K562 (cell line): ENCODE results near the gene TERB2. TPM values are rescaled to one million over a fixed set of nuclear protein-coding genes. Genes with fewer than 3 reads are reported as not detected.

Source experiments
- CAMTA2 ChIP-seq: fragments of 250-450 bp; sonication (Bioruptor Pico); conservative IDR thresholded peaks from 2 replicates; pipeline ENCODE4 v1.5.1; 2022
- CBFA2T2 ChIP-seq: fragments of 450-650 bp; conservative IDR thresholded peaks from 2 replicates; pipeline ENCODE4 v1.6.1; 2017; ENCODE audit warnings: mild to moderate bottlenecking
- ELF1 ChIP-seq: fragments of 200-800 bp; sonication (Bioruptor generic); IDR thresholded peaks from 2 replicates; pipeline ENCODE4 v1.6.1; 2016; ENCODE audit warnings: missing genetic modification characterization, missing compliant biosample characterization
- HES1 ChIP-seq: fragments of 450-650 bp; IDR thresholded peaks from 2 replicates; pipeline ENCODE4 v1.6.1; 2016; ENCODE audit warnings: low read depth, mild to moderate bottlenecking, moderate library complexity
- HLTF ChIP-seq: fragments of 450-650 bp; IDR thresholded peaks from 2 replicates; pipeline ENCODE4 v1.6.1; 2016
- ILF3 ChIP-seq: fragments of 450-650 bp; IDR thresholded peaks from 2 replicates; pipeline ENCODE4 v1.6.1; 2018; ENCODE audit warnings: antibody characterized with exemption, mild to moderate bottlenecking, moderate library complexity, borderline replicate concordance
- MAFF ChIP-seq: IDR thresholded peaks from 2 replicates; pipeline ENCODE4 v1.6.1; 2012; ENCODE audit warnings: low read length, improper control_type of control experiment
- MITF ChIP-seq: IDR thresholded peaks from 2 replicates; pipeline ENCODE4 v1.6.1; 2014; ENCODE audit warnings: antibody characterized with exemption
- NCOA4 ChIP-seq: fragments of 450-650 bp; IDR thresholded peaks from 2 replicates; pipeline ENCODE4 v1.6.1; 2018; ENCODE audit warnings: mild to moderate bottlenecking; ENCODE audit not compliant: partially characterized antibody
- RBBP5 ChIP-seq: fragments of 200-600 bp; sonication (generic); IDR thresholded peaks from 2 replicates; pipeline ENCODE4 v1.6.1; 2012; ENCODE audit warnings: borderline replicate concordance, mild to moderate bottlenecking, low read length, control low read depth, inconsistent platforms; ENCODE audit not compliant: insufficient read depth, poor library complexity, severe bottlenecking
- SMAD2 ChIP-seq: fragments of 150-350 bp; IDR thresholded peaks from 2 replicates; pipeline ENCODE4 v1.6.1; 2014; ENCODE audit warnings: low read depth, mild to moderate bottlenecking, low read length
- SMARCA4 ChIP-seq: fragments of 450-650 bp; IDR thresholded peaks from 2 replicates; pipeline ENCODE4 v1.6.1; 2016
- SMC3 ChIP-seq: conservative IDR thresholded peaks from 2 replicates; pipeline ENCODE4 v1.6.1; 2011; ENCODE audit warnings: low read depth, low read length, improper control_type of control experiment; ENCODE audit not compliant: insufficient read depth
- XRCC4 ChIP-seq: IDR thresholded peaks from one replicate; pipeline ENCODE4 v1.6.1; 2011; ENCODE audit not compliant: insufficient read depth, insufficient read length; ENCODE audit errors: extremely low read depth
- YY1 ChIP-seq, 3 experiments: IDR thresholded peaks; 2 replicates each; pipeline ENCODE4 v1.6.1; 2011; ENCODE audit warnings: low read length in 2 of 3, mild to moderate bottlenecking in 2 of 3, moderate library complexity in 2 of 3, borderline replicate concordance in 1 of 3, control low read depth in 1 of 3, low read depth in 1 of 3; ENCODE audit not compliant: insufficient read depth in 3 of 3, insufficient replicate concordance in 2 of 3, control insufficient read depth in 1 of 3, insufficient read length in 1 of 3; ENCODE audit errors: extremely low read depth in 1 of 3
- ZBED1 ChIP-seq: IDR thresholded peaks from 2 replicates; pipeline ENCODE4 v1.6.1; 2014
- ZBTB43 ChIP-seq: sonication (generic); formaldehyde crosslinking; IDR thresholded peaks from 2 replicates; pipeline ENCODE4 v1.8.0; 2023; ENCODE audit warnings: mild to moderate bottlenecking, missing genetic modification reagents
- ZNF174 ChIP-seq: fragments of 250-450 bp; sonication (Bioruptor Pico); IDR thresholded peaks from 2 replicates; pipeline ENCODE4 v1.4.0; 2020; ENCODE audit warnings: mild to moderate bottlenecking
- ZNF512 ChIP-seq: IDR thresholded peaks from 2 replicates; pipeline ENCODE4 v1.6.1; 2016; ENCODE audit warnings: missing genetic modification characterization, missing compliant biosample characterization
- polyA plus RNA-seq, 8 experiments: library from polyadenylated mRNA; depleted of rRNA in 4 of 8; stranded (reverse) in 5 of 8; unstranded in 3 of 8; fragments of >200 nt; fragmentation: Nextera tagmentation in 2 of 8; fragmentation: Illumina TruSeq in 1 of 8; extraction: Ambion mirVana in 2 of 8; extraction: Trizol in 1 of 8; gene quantifications; 2 replicates each; pipeline versions ENCODE4 v1.2.1 to v1.2.3, GENCODE V29; 2011 to 2014; ENCODE audit warnings: inconsistent platforms in 1 of 8, missing spikeins in 1 of 8
- total RNA-seq, 7 experiments: library from RNA; depleted of rRNA in 6 of 7; stranded (reverse); fragments of >200 nt in 6 of 7; fragmentation: Illumina TruSeq in 2 of 7; extraction: Trizol in 2 of 7; gene quantifications; 2 replicates each; pipeline versions ENCODE4 v1.2.1 to v1.2.3, GENCODE V29; 2011 to 2021; ENCODE audit warnings: low replicate concordance in 1 of 7

TERB2 gene
- total and polyA plus RNA-seq, 9 of the 15 experiments (the other 6 are each of a cell fraction or from before 2014, with no cell fraction given): not detected

- TF ChIP-seq ILF3: no peak
- no peak for TF ChIP-seq ZNF512 (tag)
- no peak for TF ChIP-seq SMARCA4
- no peak for TF ChIP-seq SMC3
- TF ChIP-seq MAFF: no peak
- TF ChIP-seq SMAD2: no peak
- no peak for TF ChIP-seq ZNF174 (CRISPR knock-in tag)
- TF ChIP-seq MITF: no peak
- TF ChIP-seq RBBP5: peak; percentile 59
- TF ChIP-seq ZBTB43 (CRISPR knock-in tag): no peak
- TF ChIP-seq ZBED1: no peak
- TF ChIP-seq HES1: peak; percentile 61; the same call in 1 of the 2 replicates
- TF ChIP-seq CAMTA2 (CRISPR knock-in tag): no peak
- TF ChIP-seq NCOA4: no peak
- no peak for TF ChIP-seq ELF1 (tag)
- TF ChIP-seq XRCC4: no peak
- no peak for TF ChIP-seq CBFA2T2
- no peak for TF ChIP-seq YY1 (IDR thresholded peaks at IDR 0.05; ENCODE audit: borderline replicate concordance in 1 of 3, control insufficient read depth in 1 of 3, extremely low read depth in 1 of 3, insufficient read depth in 3 of 3, insufficient read length in 1 of 3, insufficient replicate concordance in 2 of 3, low read depth in 1 of 3, low read length in 2 of 3)
- no peak for TF ChIP-seq HLTF
Observed at GRCh38 chr15:45022871-45023658, 66.6 kb downstream of the TERB2 start, which contains the start of gene SORD (continued).
